ENCODE results near the gene PPP1R2. TPM values are rescaled to one million over a fixed set of nuclear protein-coding genes. Genes with fewer than 3 reads are reported as not detected.

Gene PPP1R2
- total RNA-seq, 2 donors from 2014 or later, result 55.6 to 69.0 TPM

GRCh38 chr3:195532834-195533233, 10.3 kb downstream of the PPP1R2 start:
- Histone ChIP-seq H3K4me1 (ENCODE audit: control insufficient read depth in 1 of 2, low read depth in 2 of 2) (no peaks in the 10 kb centered on the region), H3K4me3 (no peak overlapping the region), H3K27me3 (replicated peaks; ENCODE audit: insufficient read depth) (no peaks in the 10 kb centered on the region), H3K36me3 (no peaks in the 10 kb centered on the region), H3K9me3 (no peaks in the 10 kb centered on the region), H3K27ac (no peak overlapping the region)
- no peak for TF ChIP-seq CTCF (IDR thresholded peaks at IDR 0.05)
- no peak for DNase-seq (ENCODE audit: low spot score)
- ATAC-seq (ENCODE audit: insufficient number of reproducible peaks, low FRiP score, low read depth), result no peak

GRCh38 chr3:195532345-195532744, 10.8 kb downstream of the PPP1R2 start:
- TF ChIP-seq CTCF (IDR thresholded peaks at IDR 0.05), result no peak
- DNase-seq (ENCODE audit: low spot score) (no peak), ATAC-seq (ENCODE audit: insufficient number of reproducible peaks, low FRiP score, low read depth) (no peak)
- no peak overlapping the region for H3K4me3 ChIP-seq
- no peaks in the 10 kb centered on the region for H3K27me3 ChIP-seq (replicated peaks; ENCODE audit: insufficient read depth)
- no peaks in the 10 kb centered on the region for H3K36me3 ChIP-seq
- no peaks in the 10 kb centered on the region for H3K9me3 ChIP-seq
- no peaks in the 10 kb centered on the region for H3K4me1 ChIP-seq (ENCODE audit: control insufficient read depth in 1 of 2, low read depth in 2 of 2)
- H3K27ac ChIP-seq, result no peak overlapping the region

- Histone ChIP-seq H3K27ac (no peak overlapping the region), H3K4me1 (ENCODE audit: control insufficient read depth in 1 of 2, low read depth in 2 of 2) (no peaks in the 10 kb centered on the region), H3K27me3 (replicated peaks; ENCODE audit: insufficient read depth) (no peaks in the 10 kb centered on the region), H3K36me3 (no peaks in the 10 kb centered on the region), H3K4me3 (no peak overlapping the region), H3K9me3 (no peaks in the 10 kb centered on the region)
- no peak for TF ChIP-seq CTCF (IDR thresholded peaks at IDR 0.05)
- no peak for ATAC-seq (ENCODE audit: insufficient number of reproducible peaks, low FRiP score, low read depth)
- no peak for DNase-seq (ENCODE audit: low spot score)
Observed at GRCh38 chr3:195531683-195532082, 11.4 kb downstream of the PPP1R2 start.

- ATAC-seq (ENCODE audit: insufficient number of reproducible peaks, low FRiP score, low read depth), result no peak
- no peak for TF ChIP-seq CTCF (IDR thresholded peaks at IDR 0.05)
- H3K27ac ChIP-seq, result no peak overlapping the region
Observed at GRCh38 chr3:195526492-195526891, 16.6 kb downstream of the PPP1R2 start.

GRCh38 chr3:195524171-195524896, 18.8 kb downstream of the PPP1R2 start:
- no peak for ATAC-seq (ENCODE audit: insufficient number of reproducible peaks, low FRiP score, low read depth)
- H3K4me1 ChIP-seq (ENCODE audit: control insufficient read depth in 1 of 2, low read depth in 2 of 2), result no peaks in the 10 kb centered on the region
- no peak overlapping the region for H3K4me3 ChIP-seq
- no peaks in the 10 kb centered on the region for H3K27me3 ChIP-seq (replicated peaks; ENCODE audit: insufficient read depth)
- H3K36me3 ChIP-seq, result peaks cover 9% of the 10 kb centered on the region
- DNase-seq (ENCODE audit: low spot score), result no peak
- TF ChIP-seq CTCF (IDR thresholded peaks at IDR 0.05), result no peak
- no peaks in the 10 kb centered on the region for H3K9me3 ChIP-seq
- H3K27ac ChIP-seq, result no peak overlapping the region

More at GRCh38 chr3:195526492-195526891, 16.6 kb downstream of the PPP1R2 start:
- Histone ChIP-seq H3K4me3 (no peak overlapping the region), H3K36me3 (peaks cover 9% of the 10 kb centered on the region), H3K9me3 (no peaks in the 10 kb centered on the region), H3K4me1 (ENCODE audit: control insufficient read depth in 1 of 2, low read depth in 2 of 2) (no peaks in the 10 kb centered on the region), H3K27me3 (replicated peaks; ENCODE audit: insufficient read depth) (no peaks in the 10 kb centered on the region)
- DNase-seq (ENCODE audit: low spot score), result no peak

All from thoracic aorta (tissue), 2 donors.